Middle frontal gyrus (tissue), 1 donor: ENCODE results near the gene OR4D11.
"Not testable (repeated sequence)": the region's sequence is repeated elsewhere in the genome, so short reads cannot be mapped to it uniquely, and the experiment has no call there.

Source experiments
- DNase-seq: peaks from one replicate; pipeline ENCODE4 v3.0.0-alpha.2; 2015; ENCODE audit warnings: low spot score; ENCODE audit errors: extremely low spot score

OR4D11 gene

DNA sequence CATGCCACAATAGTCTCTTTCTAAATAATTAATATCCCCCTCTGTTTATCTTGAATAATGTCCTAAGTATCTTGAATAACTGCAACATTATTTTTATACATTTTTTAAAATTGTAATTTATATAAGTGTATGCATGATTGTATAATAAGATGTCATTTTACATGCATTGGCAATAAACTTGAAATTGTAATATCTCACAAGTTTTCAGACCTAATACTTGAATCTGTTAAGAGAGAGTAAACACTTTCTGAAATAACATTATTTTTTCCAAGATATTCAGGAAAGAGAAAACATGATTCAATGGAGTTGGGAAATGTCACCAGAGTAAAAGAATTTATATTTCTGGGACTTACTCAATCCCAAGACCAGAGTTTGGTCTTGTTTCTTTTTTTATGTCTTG is at the start of gene OR4D11:
Gene OR4D11 (plus strand): TSS at position 301 of the 400 bp plus-strand sequence. CDS start 0 bp downstream, at position 301.
- no peak for DNase-seq

DNA sequence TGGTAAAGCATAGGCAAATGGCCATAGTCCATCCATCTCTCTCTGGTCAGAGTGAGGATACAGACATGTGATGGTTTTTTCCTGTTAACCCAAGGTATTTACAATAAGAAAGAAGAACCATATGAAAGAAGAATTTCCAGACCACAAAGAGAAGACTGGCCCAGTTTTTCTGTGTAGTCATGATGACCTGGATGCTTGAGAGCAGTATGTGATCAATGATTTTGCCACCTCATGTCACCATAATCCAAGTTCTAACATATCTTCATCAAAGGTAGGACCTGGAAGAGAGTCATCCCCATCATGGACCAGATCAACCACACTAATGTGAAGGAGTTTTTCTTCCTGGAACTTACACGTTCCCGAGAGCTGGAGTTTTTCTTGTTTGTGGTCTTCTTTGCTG is 46.7 kb upstream of the OR4D11 start, which contains the start of gene OR4D6:
Gene OR4D6 (plus strand): TSS at position 301 of the 400 bp plus-strand sequence. CDS start 0 bp downstream, at position 301.
- no peak for DNase-seq

DNA sequence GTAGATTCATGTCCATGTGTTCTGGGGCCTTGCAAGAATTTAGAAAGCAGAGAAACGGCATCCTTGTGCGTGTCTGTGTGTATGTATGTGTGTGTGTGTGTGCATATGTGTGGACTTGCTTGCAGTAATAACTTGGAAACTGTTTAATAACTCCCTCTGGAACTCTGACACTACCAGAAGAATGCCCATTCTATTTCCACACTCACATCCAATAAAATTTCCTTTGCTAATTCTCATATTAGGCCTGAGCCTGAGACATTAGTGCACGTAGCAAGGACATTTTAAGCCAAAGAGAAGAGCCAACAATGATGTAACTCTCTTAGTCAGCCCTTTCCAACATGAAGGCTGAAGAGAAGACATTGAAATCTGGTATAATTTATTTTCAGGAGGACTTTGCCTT is 43.5 kb upstream of the OR4D11 start:
- no peak for DNase-seq

DNA sequence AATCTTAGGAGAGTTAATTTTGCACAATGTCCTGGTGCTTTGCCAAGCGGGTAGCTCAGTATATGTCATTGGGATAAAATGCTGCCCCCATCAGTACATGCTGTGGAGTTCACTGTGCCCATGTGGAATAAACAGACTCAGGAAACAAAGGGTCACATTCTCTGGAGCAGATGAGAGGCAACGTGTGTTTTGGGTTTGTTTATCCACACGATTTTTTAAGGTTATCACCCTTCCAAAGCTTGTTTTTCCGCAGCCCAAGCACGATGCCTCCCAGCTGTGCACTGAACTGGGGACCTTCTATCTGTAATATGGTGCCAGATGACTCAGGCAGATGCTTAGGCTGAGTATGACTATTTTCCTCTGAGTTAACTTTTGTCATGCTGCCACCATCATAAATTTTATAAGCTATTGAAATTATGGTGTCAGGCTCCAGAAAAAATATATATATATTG is 40.2 kb upstream of the OR4D11 start:
- no peak for DNase-seq

- no peak for DNase-seq
These were observed 30.4 kb upstream of the OR4D11 start, which contains the start of gene OR4D10 for GRCh38 chr11:59473015-59473414. Gene OR4D10, plus strand, starts transcription at chr11:59473315. Its CDS starts 4,115 bp downstream, at chr11:59477430.

GRCh38 chr11:59475176-59475575 is 28.2 kb upstream of the OR4D11 start:
- DNase-seq = no peak

DNA sequence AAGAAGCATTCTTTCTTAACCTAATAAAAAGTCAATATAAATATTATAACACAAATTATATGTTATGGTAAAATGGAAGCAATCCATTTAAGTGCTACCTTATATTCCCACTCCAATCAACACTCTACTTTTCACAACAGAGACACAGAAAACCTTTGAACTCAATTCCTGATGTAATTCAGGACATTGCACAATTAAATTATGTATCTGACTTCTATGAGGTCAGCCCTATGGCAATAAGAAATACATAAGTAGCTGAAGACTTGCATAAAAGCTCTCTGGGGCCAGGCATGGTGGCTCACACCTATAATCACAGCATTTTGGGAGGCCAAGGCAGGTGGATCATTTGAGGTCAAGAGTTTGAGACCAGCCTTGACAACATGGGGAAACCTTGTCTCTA is 23.5 kb upstream of the OR4D11 start:
- no peak for DNase-seq

GRCh38 chr11:59480359-59480758 is 23.0 kb upstream of the OR4D11 start:
- no peak for DNase-seq

DNA sequence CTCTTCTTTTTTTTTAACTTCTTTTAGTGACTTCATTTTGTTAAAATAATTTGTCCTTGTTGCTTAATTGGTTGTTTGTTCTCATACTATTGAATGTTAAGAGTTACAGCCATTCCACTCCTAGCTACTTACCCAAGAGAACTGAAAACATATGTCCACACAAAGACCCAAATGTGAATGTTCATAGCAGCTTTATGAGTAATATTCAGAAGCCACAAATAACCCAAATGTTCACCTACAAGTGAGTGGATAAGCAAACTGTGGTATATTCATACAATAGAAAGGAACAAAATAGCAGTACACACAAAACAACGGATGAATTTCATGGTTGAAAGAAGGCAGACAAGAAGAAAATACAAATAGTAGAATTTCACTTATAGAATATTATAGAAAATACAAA is 1.4 kb upstream of the OR4D11 start:
- no peak for DNase-seq

DNA sequence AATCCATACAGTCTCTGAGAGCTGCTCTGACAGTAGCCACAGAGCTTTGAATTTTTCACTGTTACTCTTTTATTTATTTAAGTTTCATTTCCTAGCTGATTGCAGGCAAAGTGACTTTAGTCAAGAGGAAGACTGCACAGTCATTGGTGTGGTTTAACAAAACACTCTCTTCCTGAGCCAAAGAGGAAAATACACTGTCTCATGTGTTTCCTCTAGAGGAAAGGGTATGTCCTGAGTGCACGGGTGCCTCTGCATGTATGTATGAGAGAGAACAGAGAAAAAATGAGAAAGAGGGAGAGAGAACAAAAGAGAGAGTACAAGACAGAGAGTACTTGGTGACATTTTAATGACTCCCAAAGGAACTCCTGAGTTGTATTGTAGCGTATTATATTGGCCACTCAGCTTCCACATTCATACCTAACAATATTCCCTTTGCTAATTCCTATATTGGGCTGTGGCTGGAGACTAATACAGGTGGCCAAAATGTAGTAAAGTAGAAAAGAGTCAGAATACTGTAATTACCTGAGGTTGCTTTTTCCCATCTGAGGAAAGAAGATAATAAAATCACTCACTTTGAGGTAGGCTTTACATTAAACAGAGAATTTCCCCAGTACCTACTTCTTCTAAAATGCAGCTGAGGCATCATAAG is 7.7 kb downstream of the OR4D11 start, which contains the start of gene OR4D9:
Gene OR4D9 (plus strand): TSS at position 599 of the 649 bp plus-strand sequence. CDS start 3,374 bp downstream, outside the sequence.
- DNase-seq = no peak

- DNase-seq = no peak
These were observed 8.3 kb downstream of the OR4D11 start for GRCh38 chr11:59511675-59512074.

DNA sequence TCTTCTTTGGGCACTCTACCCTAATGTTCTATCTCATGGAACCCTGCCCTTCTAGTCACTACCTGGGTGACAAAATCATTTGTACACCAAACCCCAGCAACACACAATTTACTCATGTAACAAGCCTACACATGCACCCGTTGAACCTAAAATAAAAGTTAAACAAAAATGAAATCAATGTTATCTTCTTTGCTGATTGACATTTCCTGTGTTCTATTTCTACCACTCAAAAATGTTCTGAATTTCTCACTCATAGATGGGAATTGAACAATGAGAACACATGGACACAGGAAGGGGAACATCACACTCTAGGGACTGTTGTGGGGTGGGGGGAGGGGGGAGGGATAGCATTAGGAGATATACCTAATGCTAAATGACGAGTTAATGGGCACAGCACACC is 16.8 kb downstream of the OR4D11 start:
- not testable (repeated sequence) for DNase-seq

DNA sequence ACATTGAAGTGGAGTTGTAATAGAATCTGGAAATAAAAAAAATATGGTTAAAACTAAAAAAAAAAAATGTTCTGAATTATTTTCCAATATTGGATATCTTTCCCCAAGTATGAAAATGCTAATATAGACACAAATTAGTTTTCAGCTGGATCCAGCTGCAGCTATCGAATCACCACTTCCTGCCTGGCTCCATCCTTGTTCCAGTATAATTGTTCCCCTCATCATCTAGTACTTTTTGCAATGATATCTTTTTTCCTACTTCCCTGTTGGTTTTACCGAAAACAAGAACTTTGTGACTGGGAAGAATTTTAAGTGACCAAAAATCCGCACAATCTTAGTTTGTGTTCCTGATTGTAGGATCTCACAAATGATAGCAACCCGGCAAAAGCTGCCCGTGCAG is 17.4 kb downstream of the OR4D11 start:
- DNase-seq = no peak

DNA sequence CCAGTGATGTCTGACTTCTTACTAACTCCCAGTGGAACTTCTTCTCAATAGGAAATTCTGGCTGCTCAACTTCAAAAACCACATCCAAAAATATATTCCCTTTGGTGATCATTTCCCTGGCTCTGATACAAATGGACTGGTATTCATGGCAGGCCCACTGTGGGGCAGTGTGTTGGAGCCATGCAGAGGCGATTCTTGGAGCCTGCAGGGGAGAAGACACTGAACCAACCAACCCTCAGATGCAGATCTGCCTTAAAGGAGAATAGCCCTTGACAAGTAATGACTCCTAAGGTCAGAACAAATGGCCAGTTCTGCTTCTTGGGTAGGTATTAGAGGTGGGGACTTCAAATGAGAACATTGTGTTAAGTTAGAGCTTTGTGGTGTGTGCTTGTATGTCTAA is 20.2 kb downstream of the OR4D11 start:
- no peak for DNase-seq

DNA sequence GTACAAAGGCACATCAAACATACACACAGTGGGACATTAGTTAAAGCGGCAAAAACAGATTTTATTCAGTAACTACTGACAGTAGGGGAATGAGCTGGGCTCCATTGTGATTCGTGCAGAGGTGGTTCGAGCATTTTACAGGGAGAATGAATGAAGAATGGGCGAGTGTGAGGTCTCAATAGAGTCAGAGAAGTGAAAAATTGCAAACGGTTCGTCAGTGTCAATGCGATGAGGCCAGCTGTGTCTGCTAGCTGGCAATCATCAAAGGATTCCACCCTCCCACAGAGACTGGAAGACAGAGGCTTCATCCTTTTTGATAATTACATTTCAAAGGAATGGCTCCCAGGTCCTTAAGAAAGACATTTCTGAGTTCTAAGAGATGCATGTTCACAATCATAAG is 25.3 kb downstream of the OR4D11 start:
- no peak for DNase-seq

DNA sequence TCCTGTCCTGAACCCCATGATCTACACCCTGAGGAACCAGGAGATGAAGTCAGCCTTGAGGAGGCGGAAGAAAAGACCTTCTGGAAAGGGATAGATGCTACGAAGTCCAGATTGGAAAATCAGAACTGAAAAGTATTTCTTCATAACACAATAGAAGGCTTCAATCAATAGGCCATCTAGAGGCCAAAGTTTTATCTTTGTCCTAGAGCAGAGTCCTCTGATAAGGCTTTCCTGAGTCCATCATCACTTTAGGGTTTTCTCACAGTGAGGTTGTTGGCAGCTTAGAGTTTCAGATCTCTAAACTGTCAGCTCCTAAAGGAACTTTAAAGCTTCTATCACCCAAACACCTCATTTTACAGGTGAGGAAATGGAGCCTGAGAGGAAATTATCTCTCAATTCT is 29.2 kb downstream of the OR4D11 start:
- no peak for DNase-seq

DNA sequence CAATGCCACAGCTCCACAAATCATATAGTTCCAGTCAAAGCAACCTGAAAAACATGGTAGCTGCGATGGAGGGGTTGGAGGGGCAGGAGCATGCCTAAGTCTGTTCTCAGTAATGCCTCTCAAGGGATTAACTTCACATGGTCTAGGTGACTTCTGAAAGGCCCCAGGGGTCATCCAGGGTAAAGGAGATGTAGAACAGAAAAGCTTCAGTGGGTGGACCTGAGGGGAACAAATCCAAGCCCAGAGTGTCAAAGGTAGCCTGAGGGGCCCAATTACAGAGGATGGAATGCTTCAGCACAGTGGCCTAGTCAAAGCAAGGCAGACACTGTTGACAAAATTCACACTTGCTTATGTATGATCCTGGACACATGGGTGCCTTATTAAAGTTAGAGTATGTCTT is 31.3 kb downstream of the OR4D11 start:
- DNase-seq = no peak

DNA sequence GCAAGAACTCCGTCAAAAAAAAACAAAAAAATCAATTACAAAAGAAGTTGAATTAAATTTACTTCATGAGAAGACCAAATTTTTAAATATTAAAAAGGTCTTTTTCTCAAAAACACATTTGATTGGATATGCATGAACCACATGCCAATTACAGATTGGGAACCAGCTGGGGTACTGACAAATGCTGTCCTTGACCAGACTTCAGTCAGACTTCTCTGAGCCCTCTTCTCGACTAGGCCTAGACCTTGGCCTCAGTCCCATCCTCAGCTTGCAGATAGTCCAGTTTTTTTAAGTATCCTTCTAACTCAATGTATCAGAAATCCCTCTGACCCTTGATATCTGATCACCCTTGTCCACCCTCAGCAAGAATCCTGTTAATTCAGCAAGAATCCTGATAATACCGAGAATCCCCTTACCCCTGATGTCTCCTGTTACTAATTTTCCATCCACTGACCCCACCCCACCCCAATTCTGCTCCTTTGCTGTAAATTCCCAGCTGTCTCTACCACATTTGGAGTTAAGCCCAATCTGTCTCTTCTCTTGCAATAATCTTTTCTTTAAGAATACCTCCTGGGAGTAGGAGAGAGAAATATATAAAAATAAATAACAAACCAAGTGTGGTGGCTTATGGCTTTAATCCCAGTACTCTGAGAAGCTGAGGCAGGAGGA is 38.9 kb downstream of the OR4D11 start:
- DNase-seq = no peak

DNA sequence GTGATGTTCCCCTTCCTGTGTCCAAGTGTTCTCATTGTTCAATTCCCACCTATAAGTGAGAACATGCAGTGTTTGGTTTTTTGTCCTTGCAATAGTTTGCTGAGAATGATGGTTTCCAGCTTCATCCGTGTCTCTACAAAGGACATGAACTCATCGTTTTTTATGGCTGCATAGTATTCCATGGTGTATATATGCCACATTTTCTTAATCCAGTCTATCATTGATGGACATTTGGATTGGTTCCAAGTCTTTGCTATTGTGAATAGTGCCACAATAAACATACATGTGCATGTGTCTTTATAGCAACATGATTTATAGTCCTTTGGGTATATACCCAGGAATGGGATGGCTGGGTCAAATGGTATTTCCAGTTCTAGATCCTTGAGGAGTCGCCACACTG is 40.3 kb downstream of the OR4D11 start:
- DNase-seq = not testable (repeated sequence)

DNA sequence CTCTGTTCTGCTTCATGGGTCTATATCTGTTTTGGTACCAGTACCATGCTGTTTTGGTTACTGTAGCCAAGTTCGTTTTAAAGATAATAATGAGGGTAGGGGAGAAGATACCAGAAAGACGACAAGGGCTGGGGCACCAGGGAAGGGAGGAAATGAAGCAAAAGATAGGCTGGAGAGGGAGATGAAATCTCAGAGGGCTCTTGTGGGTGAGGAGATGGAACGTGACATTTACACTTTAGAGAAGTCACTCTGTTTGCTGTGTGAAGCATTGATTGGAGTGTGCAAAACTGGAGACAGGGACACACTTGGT is 41.4 kb downstream of the OR4D11 start:
- DNase-seq = no peak

GRCh38 chr11:59545179-59546020 is 42.0 kb downstream of the OR4D11 start:
- no peak for DNase-seq
